GM06990 (cell line): ENCODE measurements around the gene SYNE1.

Experiments
- DNase-seq: peaks from one replicate; pipeline ENCODE4 v3.0.0-alpha.2; 2011; ENCODE audit not compliant: insufficient read length; ENCODE audit errors: extremely low read depth
- H3K27me3 ChIP-seq: replicated peaks from 2 replicates; pipeline ENCODE4 v1.6.0; 2011; ENCODE audit warnings: low read length; ENCODE audit not compliant: control insufficient read depth, insufficient read depth
- H3K36me3 ChIP-seq: 2 replicates; pipeline ENCODE4 v1.5.1; 2011; ENCODE audit warnings: low read length; ENCODE audit not compliant: control insufficient read depth, insufficient read depth
- H3K4me3 ChIP-seq: replicated peaks from 2 replicates; pipeline ENCODE4 v1.5.1; 2011; ENCODE audit warnings: low read depth, mild to moderate bottlenecking, control low read depth, low read length
- TF ChIP-seq, protein P1 (sequence below): IDR thresholded peaks from 2 replicates; pipeline ENCODE4 v1.5.1; 2011; ENCODE audit warnings: low read length, control low read depth, mild to moderate bottlenecking, inconsistent platforms; ENCODE audit not compliant: insufficient read depth, poor library complexity, severe bottlenecking

SYNE1 gene

DNA sequence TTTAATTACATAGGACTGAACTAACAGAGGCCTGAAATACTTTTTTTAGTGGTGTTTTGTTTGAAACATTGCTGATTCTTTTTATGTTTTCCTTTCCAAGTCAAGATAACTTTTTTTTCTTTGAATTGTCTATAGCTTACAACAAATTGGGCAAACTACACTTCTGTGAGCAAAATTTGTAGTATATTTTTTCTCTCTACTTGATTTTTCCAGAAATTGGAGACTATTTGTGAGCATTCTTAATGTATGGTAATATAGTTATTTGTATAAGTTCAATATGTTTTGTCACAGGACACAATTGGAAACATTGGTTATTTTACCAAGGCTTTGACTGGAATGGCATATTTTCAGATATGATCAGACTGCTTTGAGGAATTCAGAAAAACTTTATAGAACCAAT lies 216.5 kb downstream of the SYNE1 start:
- TF ChIP-seq, protein P1, sequence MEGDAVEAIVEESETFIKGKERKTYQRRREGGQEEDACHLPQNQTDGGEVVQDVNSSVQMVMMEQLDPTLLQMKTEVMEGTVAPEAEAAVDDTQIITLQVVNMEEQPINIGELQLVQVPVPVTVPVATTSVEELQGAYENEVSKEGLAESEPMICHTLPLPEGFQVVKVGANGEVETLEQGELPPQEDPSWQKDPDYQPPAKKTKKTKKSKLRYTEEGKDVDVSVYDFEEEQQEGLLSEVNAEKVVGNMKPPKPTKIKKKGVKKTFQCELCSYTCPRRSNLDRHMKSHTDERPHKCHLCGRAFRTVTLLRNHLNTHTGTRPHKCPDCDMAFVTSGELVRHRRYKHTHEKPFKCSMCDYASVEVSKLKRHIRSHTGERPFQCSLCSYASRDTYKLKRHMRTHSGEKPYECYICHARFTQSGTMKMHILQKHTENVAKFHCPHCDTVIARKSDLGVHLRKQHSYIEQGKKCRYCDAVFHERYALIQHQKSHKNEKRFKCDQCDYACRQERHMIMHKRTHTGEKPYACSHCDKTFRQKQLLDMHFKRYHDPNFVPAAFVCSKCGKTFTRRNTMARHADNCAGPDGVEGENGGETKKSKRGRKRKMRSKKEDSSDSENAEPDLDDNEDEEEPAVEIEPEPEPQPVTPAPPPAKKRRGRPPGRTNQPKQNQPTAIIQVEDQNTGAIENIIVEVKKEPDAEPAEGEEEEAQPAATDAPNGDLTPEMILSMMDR, result no peak
- no peak for DNase-seq
- H3K4me3 ChIP-seq, result no peak overlapping the region
- no peaks in the 10 kb centered on the region for H3K36me3 ChIP-seq
- no peaks in the 10 kb centered on the region for H3K27me3 ChIP-seq

- no peaks in the 10 kb centered on the region for H3K36me3 ChIP-seq
- DNase-seq, result no peak
- H3K27me3 ChIP-seq, result no peaks in the 10 kb centered on the region
- TF ChIP-seq, protein P1, result no peak
- H3K4me3 ChIP-seq, result no peak overlapping the region
These were observed 218.6 kb downstream of the SYNE1 start for GRCh38 chr6:152418551-152418950.

DNA sequence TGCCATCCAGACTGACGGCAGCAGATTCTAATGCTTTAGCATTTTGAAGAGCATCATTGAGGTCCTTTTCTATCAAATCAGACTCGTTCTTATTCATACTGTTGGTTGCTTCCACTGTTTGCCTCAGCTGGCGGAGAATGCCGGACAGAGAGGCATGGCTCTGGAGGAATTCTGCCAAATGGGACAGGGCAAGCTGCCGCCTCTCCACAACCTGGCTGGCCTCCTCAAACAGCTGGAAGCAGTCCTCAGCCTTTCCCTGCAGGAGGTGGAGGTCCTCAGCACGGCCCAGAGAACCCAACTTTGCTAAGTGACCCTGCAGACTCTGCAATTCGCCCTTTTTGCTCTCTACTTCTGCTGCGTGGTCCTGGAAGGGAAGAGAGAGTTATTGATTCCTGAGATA lies 220.5 kb downstream of the SYNE1 start:
- no peak for DNase-seq
- Histone ChIP-seq H3K27me3 (no peaks in the 10 kb centered on the region), H3K4me3 (no peak overlapping the region), H3K36me3 (no peaks in the 10 kb centered on the region)
- TF ChIP-seq, protein P1, result no peak

- Histone ChIP-seq H3K27me3 (no peaks in the 10 kb centered on the region), H3K4me3 (no peak overlapping the region), H3K36me3 (no peaks in the 10 kb centered on the region)
- TF ChIP-seq, protein P1, result no peak
- DNase-seq, result no peak
These were observed 232.1 kb downstream of the SYNE1 start for GRCh38 chr6:152404936-152405595.

DNA sequence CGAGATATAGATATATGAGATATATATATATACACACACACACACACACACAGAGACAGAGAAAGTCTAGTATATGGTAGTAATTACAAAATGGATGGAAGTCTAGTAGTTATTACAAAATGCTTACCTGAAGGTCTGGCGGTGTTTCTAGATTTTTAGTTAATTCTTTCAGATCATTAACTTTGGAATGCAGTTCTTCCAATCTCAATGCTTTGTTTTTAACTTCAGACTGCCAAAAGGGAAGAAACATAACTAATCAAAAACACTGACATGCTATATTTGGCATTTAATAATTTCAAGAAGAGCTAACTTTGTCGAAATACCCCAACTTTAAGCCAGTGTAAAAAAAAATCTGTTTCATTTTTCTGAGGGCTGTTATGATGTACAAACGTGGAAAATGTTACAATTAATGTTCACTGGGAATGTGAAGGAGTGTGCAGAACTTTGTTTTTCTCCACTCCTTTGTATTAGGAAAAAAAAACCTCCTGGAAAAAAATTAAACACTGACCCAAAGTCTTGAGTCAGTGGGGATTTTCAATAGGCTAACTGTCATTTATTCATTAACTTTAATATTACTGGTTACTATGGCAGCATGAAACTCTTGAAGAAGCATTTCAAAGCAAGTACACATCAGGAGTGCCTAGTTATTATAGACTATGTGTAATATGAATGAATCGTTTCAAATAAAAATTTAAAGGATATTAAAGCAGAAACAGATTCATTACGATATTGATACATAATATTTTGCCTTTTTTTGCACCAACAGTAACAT lies 232.9 kb downstream of the SYNE1 start:
- DNase-seq, result no peak
- no peak overlapping the region for H3K4me3 ChIP-seq
- TF ChIP-seq, protein P1, result no peak
- H3K36me3 ChIP-seq, result no peaks in the 10 kb centered on the region
- H3K27me3 ChIP-seq, result no peaks in the 10 kb centered on the region
